Fibroblast of mammary gland (primary cell): ENCODE data around the gene CCDC38.
"Not testable (repeated sequence)": the region's sequence is repeated elsewhere in the genome, so short reads cannot be mapped to it uniquely, and the experiment has no call there.

Source experiments
- DNase-seq: peaks from one replicate; pipeline ENCODE4 v3.0.0-alpha.2; 2010; ENCODE audit warnings: low read depth
- H3K4me3 ChIP-seq: 2 replicates; pipeline ENCODE4 v1.5.1; 2011; ENCODE audit warnings: low read depth, mild to moderate bottlenecking, low read length, moderate library complexity; ENCODE audit not compliant: control insufficient read depth
- TF ChIP-seq, protein P1 (sequence below): conservative IDR thresholded peaks from 2 replicates; pipeline ENCODE4 v1.5.1; 2011; ENCODE audit warnings: low read depth, low read length, inconsistent platforms; ENCODE audit not compliant: control insufficient read depth, insufficient read depth

CCDC38 gene

DNA sequence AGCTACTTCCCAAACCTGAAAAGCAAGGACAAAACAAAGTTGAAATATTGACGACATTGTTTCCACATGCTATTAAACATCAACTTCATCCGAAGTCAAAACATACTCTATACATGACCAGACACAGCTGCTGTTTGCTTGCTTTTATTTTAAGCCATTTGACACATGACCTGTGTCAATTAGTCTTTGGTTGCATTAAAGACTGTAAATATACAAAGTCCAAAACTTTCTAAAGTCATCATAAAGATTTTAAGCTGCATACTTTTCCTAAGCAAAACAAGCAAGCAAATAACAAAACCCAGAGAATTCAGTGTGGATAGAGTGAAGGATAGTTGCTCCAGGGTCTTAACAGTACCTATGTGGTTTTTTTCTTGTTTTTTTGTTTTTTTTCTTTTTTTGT, 31.9 kb upstream of the CCDC38 start:
- H3K4me3 ChIP-seq, result no peak overlapping the region
- no peak for DNase-seq
- TF ChIP-seq, protein P1, sequence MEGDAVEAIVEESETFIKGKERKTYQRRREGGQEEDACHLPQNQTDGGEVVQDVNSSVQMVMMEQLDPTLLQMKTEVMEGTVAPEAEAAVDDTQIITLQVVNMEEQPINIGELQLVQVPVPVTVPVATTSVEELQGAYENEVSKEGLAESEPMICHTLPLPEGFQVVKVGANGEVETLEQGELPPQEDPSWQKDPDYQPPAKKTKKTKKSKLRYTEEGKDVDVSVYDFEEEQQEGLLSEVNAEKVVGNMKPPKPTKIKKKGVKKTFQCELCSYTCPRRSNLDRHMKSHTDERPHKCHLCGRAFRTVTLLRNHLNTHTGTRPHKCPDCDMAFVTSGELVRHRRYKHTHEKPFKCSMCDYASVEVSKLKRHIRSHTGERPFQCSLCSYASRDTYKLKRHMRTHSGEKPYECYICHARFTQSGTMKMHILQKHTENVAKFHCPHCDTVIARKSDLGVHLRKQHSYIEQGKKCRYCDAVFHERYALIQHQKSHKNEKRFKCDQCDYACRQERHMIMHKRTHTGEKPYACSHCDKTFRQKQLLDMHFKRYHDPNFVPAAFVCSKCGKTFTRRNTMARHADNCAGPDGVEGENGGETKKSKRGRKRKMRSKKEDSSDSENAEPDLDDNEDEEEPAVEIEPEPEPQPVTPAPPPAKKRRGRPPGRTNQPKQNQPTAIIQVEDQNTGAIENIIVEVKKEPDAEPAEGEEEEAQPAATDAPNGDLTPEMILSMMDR, result no peak

DNA sequence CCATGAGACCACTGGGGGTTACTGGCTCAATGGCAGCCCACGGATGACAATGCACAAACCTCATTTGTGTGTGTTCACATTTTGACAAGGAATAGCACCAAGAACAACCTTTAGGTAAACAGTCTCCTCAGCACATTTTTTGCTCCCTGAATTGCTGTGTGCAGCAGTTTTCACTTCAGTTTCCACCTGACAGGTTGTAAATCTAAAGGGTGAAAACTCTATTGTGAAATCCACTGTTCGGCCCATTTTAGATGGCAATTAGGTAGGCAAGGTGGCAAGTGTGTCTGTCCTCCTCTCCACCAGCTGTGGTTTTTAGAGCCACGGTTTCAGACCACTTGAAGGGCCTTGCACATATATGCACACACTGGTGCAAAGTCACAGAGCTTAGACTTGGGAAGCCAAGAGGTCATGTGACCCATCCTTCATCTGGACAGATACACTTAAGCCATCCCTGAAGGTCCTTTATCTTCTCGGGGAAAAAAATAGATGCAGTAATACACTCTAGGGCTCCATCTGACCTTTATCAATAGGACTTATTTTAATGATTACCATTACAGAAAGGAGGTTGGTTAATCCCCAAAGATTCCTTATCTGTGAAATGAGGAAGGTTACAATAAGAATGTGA, 30.5 kb upstream of the CCDC38 start:
- TF ChIP-seq, protein P1, result no peak
- DNase-seq, result no peak
- no peak overlapping the region for H3K4me3 ChIP-seq

DNA sequence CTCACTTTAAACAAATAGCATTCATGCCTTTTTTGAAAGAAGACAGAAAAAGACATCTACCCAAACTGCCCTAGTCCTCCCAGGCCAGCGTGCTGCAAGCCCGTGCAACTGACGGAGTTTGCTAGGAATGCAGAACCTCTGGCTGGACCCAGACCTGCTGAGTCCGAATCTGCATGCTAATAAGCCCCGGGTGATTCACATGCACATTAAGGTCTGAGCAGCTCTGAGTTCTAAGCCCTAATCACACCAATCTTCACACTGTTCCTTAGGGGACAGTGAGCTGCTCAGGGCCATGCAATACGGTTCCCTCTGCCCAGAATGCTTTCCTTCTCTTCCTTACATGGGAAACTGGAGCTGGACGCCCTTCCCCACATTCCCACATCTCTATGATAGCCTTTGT, 28.5 kb upstream of the CCDC38 start:
- TF ChIP-seq, protein P1, result no peak
- no peak for DNase-seq
- H3K4me3 ChIP-seq, result no peak overlapping the region

DNA sequence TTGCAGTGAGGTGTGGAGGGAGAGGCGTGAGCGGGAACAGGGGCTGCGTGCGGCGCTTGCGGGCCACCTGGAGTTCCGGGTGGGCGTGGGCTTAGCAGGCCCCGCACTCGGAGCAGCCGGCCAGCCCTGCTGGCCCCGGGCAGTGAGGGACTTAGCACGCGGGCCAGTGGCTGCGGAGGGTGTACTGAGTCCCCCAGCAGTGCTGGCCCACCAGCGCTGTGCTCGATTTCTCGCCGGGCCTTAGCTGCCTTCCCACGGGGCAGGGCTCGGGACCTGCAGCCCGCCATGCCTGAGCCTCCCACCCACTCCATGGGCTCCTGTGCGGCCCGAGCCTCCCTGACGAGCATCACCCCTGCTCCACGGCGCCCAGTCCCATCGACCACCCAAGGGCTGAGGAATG, 26.7 kb upstream of the CCDC38 start:
- DNase-seq, H3K4me3 ChIP-seq: not testable (repeated sequence)

- TF ChIP-seq, protein P1, result no peak
- no peak for DNase-seq
These were observed 24.9 kb upstream of the CCDC38 start for GRCh38 chr12:95967301-95967700.

GRCh38 chr12:95966287-95966870, 24.0 kb upstream of the CCDC38 start:
- TF ChIP-seq, protein P1, result no peak
- H3K4me3 ChIP-seq, result no peak overlapping the region
- DNase-seq, result no peak

More at GRCh38 chr12:95967301-95967700, 24.9 kb upstream of the CCDC38 start:
- H3K4me3 ChIP-seq, result no peak overlapping the region

DNA sequence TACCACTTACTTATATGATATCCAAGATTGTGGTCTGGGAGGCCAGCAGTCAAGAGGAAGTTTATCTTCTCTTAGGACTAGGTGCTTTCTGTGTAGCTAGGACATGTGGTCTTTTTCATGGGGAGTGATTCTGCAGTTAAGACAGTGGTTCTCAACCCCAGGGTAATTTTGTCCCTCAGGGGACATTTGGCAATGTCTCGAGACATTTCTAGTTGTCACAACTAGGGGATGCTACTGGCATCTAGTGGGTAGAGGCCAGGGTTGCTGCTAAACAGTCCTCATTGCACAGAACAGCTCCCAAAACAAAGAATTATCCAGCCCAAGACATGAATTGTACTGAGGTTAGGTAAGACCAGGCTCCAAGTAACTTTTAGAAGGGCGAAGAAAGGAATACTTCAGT, 20.7 kb upstream of the CCDC38 start:
- TF ChIP-seq, protein P1, result no peak
- H3K4me3 ChIP-seq, result no peak overlapping the region
- DNase-seq, result no peak
